IMR-90 (cell line): Measurements from ENCODE around the gene NEURL1. TPM values are rescaled to one million over a fixed set of nuclear protein-coding genes. Genes with fewer than 3 reads are reported as not detected.

Experiments
- ATAC-seq: fragments of 200-7000 bp; cut with Tn5 transposase; 2 replicates; pipeline ENCODE4 v1.9.1; 2020; ENCODE audit warnings: low read depth, mild to moderate bottlenecking, moderate library complexity
- BruUV-seq: library from RNA; stranded (reverse); fragments of 400-500 nt; replicated peaks from 2 replicates; lab custom pipeline; 2021; lab: Mats Ljungman, UMichigan
- CTCF ChIA-PET: fragments of 300-600 bp; formaldehyde crosslinking; extraction: SDS; loops from one replicate; lab custom pipeline; 2021; ENCODE audit warnings: antibody characterized with exemption; lab: Yijun Ruan, JAX
- POLR2A ChIA-PET: fragments of 300-600 bp; sonication (Branson Sonifier 250); formaldehyde crosslinking; loops from one replicate; lab custom pipeline; 2022; ENCODE audit warnings: antibody characterized with exemption; ENCODE audit not compliant: unreplicated experiment; lab: Charles Lee
- DNase-seq: peaks from one replicate; pipeline ENCODE4 v3.0.0; 2013
- H2AFZ ChIP-seq: replicated peaks from 2 replicates; pipeline ENCODE3; 2013; ENCODE audit warnings: low read length, mild to moderate bottlenecking; ENCODE audit not compliant: poor library complexity
- H2AK5ac ChIP-seq: 2 replicates; pipeline ENCODE4 v1.6.1; 2013; ENCODE audit warnings: low read depth, low read length, inconsistent platforms
- H2AK9ac ChIP-seq: replicated peaks from 2 replicates; pipeline ENCODE3; 2013; ENCODE audit warnings: mild to moderate bottlenecking, low read depth, low read length, moderate library complexity; ENCODE audit not compliant: poor library complexity
- H2BK120ac ChIP-seq: 2 replicates; pipeline ENCODE4 v1.6.1; 2013; ENCODE audit warnings: low read depth, low read length, inconsistent platforms
- H2BK15ac ChIP-seq: 3 replicates; pipeline ENCODE4 v1.6.1; 2013; ENCODE audit warnings: low read depth, low read length, inconsistent platforms
- H2BK20ac ChIP-seq: 2 replicates; pipeline ENCODE4 v1.6.1; 2013; ENCODE audit warnings: low read depth, mild to moderate bottlenecking, inconsistent platforms, low read length, moderate library complexity
- H2BK5ac ChIP-seq: 2 replicates; pipeline ENCODE4 v1.6.1; 2013; ENCODE audit warnings: mild to moderate bottlenecking, low read depth, low read length, inconsistent platforms; ENCODE audit not compliant: poor library complexity, severe bottlenecking
- H3K14ac ChIP-seq: replicated peaks from 2 replicates; pipeline ENCODE4 v1.6.1; 2013; ENCODE audit warnings: low read depth, low read length, inconsistent platforms
- H3K18ac ChIP-seq: 2 replicates; pipeline ENCODE4 v1.6.1; 2013; ENCODE audit warnings: low read depth, low read length, control low read depth
- H3K23ac ChIP-seq: 2 replicates; pipeline ENCODE4 v1.6.1; 2013; ENCODE audit warnings: low read depth, low read length, inconsistent platforms
- H3K27ac ChIP-seq: 2 replicates; pipeline ENCODE4 v1.5.1; 2013; ENCODE audit warnings: mild to moderate bottlenecking, control low read depth, low read length; ENCODE audit not compliant: insufficient read depth
- H3K27me3 ChIP-seq: 2 replicates; pipeline ENCODE4 v1.6.1; 2013; ENCODE audit warnings: low read length; ENCODE audit not compliant: control insufficient read depth, insufficient read depth
- H3K36me3 ChIP-seq: 2 replicates; pipeline ENCODE4 v1.6.1; 2013; ENCODE audit warnings: low read length, mixed read lengths; ENCODE audit not compliant: control insufficient read depth, insufficient read depth
- H3K4ac ChIP-seq: 2 replicates; pipeline ENCODE4 v1.6.1; 2013; ENCODE audit warnings: low read depth, low read length, inconsistent platforms
- H3K4me1 ChIP-seq: 2 replicates; pipeline ENCODE4 v1.6.1; 2013; ENCODE audit warnings: low read length, mixed read lengths; ENCODE audit not compliant: control insufficient read depth, insufficient read depth
- H3K4me2 ChIP-seq: 2 replicates; pipeline ENCODE4 v1.6.1; 2013; ENCODE audit warnings: low read depth, mild to moderate bottlenecking, control low read depth, low read length, moderate library complexity
- H3K4me3 ChIP-seq: 2 replicates; pipeline ENCODE4 v1.5.1; 2013; ENCODE audit warnings: low read depth, mild to moderate bottlenecking, control low read depth, low read length, moderate library complexity; ENCODE audit not compliant: insufficient read depth
- H3K56ac ChIP-seq: 2 replicates; pipeline ENCODE4 v1.6.1; 2013; ENCODE audit warnings: low read length, inconsistent platforms; ENCODE audit not compliant: insufficient read depth; ENCODE audit errors: extremely low read depth
- H3K79me1 ChIP-seq, 2 experiments: 2 replicates each; pipeline ENCODE4 v1.6.1; 2013; ENCODE audit warnings: low read length in 2 of 2, inconsistent platforms in 1 of 2, low read depth in 1 of 2
- H3K9ac ChIP-seq: 2 replicates; pipeline ENCODE4 v1.6.1; 2013; ENCODE audit warnings: low read depth, low read length, control low read depth
- H3K9me1 ChIP-seq: 2 replicates; pipeline ENCODE4 v1.6.1; 2013; ENCODE audit warnings: low read length, inconsistent platforms; ENCODE audit not compliant: insufficient read depth
- H3K9me3 ChIP-seq: 2 replicates; pipeline ENCODE4 v1.6.1; 2013; ENCODE audit warnings: low read length; ENCODE audit not compliant: control insufficient read depth, insufficient read depth
- H4K20me1 ChIP-seq: 2 replicates; pipeline ENCODE4 v1.6.1; 2013; ENCODE audit warnings: low read length, inconsistent platforms; ENCODE audit not compliant: insufficient read depth
- H4K5ac ChIP-seq: 2 replicates; pipeline ENCODE4 v1.6.1; 2013; ENCODE audit warnings: mild to moderate bottlenecking, low read depth, low read length, control low read depth
- H4K8ac ChIP-seq, 2 experiments: 2 replicates each; pipeline ENCODE4 v1.6.1; 2013; ENCODE audit warnings: low read depth in 2 of 2, low read length in 2 of 2, control low read depth in 1 of 2, inconsistent platforms in 1 of 2
- H4K91ac ChIP-seq: 2 replicates; pipeline ENCODE4 v1.6.1; 2013; ENCODE audit warnings: low read depth, low read length, inconsistent platforms; ENCODE audit not compliant: insufficient read depth
- BHLHE40 ChIP-seq: fragments of 150-350 bp; IDR thresholded peaks from 2 replicates; pipeline ENCODE4 v1.6.1; 2016; ENCODE audit warnings: mild to moderate bottlenecking, low read depth, low read length
- CHD1 ChIP-seq: IDR thresholded peaks from 2 replicates; pipeline ENCODE4 v1.6.1; 2012; ENCODE audit warnings: low read depth, low read length, improper control_type of control experiment
- FOS ChIP-seq: fragments of 150-350 bp; IDR thresholded peaks from 2 replicates; pipeline ENCODE4 v1.6.1; 2016; ENCODE audit warnings: low read depth, low read length
- MAZ ChIP-seq: IDR thresholded peaks from 2 replicates; pipeline ENCODE4 v1.6.1; 2012; ENCODE audit warnings: low read depth, mild to moderate bottlenecking, low read length, improper control_type of control experiment, moderate library complexity, borderline replicate concordance
- MXI1 ChIP-seq: IDR thresholded peaks from 2 replicates; pipeline ENCODE4 v1.6.1; 2012; ENCODE audit warnings: low read depth, mild to moderate bottlenecking, low read length, moderate library complexity, borderline replicate concordance
- NFE2L2 ChIP-seq: fragments of 150-350 bp; IDR thresholded peaks from 2 replicates; pipeline ENCODE4 v1.6.1; 2016; ENCODE audit warnings: low read depth, mild to moderate bottlenecking, low read length
- POLR2A ChIP-seq: IDR thresholded peaks from 2 replicates; pipeline ENCODE4 v1.6.1; 2012; ENCODE audit warnings: mild to moderate bottlenecking, low read depth, low read length
- RAD21 ChIP-seq: IDR thresholded peaks from 2 replicates; pipeline ENCODE4 v1.6.1; 2012; ENCODE audit warnings: low read length, improper control_type of control experiment
- RCOR1 ChIP-seq: IDR thresholded peaks from 2 replicates; pipeline ENCODE4 v1.6.1; 2012; ENCODE audit warnings: mild to moderate bottlenecking, low read length, improper control_type of control experiment; ENCODE audit not compliant: insufficient replicate concordance
- RFX5 ChIP-seq: IDR thresholded peaks from 2 replicates; pipeline ENCODE4 v1.8.0; 2012; ENCODE audit warnings: low read depth, mild to moderate bottlenecking, low read length, moderate library complexity
- SMC3 ChIP-seq: fragments of 150-350 bp; IDR thresholded peaks from 2 replicates; pipeline ENCODE4 v1.6.1; 2016; ENCODE audit warnings: low read depth, mild to moderate bottlenecking, antibody characterized with exemption, low read length, moderate library complexity
- dilution Hi-C: fragments of 300-500 bp; cut with HindIII; formaldehyde crosslinking; loops from one replicate; pipeline ENCODE4 v1.14.3; 2018; ENCODE audit warnings: low sequenced_read_pairs; ENCODE audit not compliant: unreplicated experiment
- in situ Hi-C: fragments of 300-500 bp; cut with MboI; formaldehyde crosslinking; loops from 3 replicates; pipeline ENCODE4 v1.14.3; 2019; ENCODE audit warnings: low sequenced_read_pairs, inconsistent platforms, mixed read lengths
- intact Hi-C: fragments of 100-400 bp; cut with micrococcal nuclease; formaldehyde crosslinking; loops from 2 replicates; pipeline ENCODE4 v1.10.0; 2022
- polyA plus RNA-seq, 3 experiments: library from polyadenylated mRNA; depleted of rRNA; stranded (reverse); fragments of >200 nt; gene quantifications; 2 replicates each; pipeline ENCODE4 v1.2.3, GENCODE V29; 2012; ENCODE audit warnings: low replicate concordance in 1 of 3
- total RNA-seq: library from RNA; depleted of rRNA; stranded (reverse); fragments of >200 nt; gene quantifications from 2 replicates; pipeline ENCODE4 v1.2.3, GENCODE V29; 2012
- TF ChIP-seq, protein P1 (sequence below): conservative IDR thresholded peaks from 2 replicates; pipeline ENCODE4 v1.5.1; 2012; ENCODE audit warnings: mild to moderate bottlenecking, low read depth, low read length, improper control_type of control experiment
- TF ChIP-seq, protein P2 (sequence below): fragments of 150-350 bp; IDR thresholded peaks from 2 replicates; pipeline ENCODE4 v1.6.1; 2017; ENCODE audit warnings: mild to moderate bottlenecking, antibody characterized with exemption, low read length, low read depth

Gene NEURL1
- total and polyA plus RNA-seq, 2 of the 4 experiments (the other 2 are of a cell fraction), result 0.36 to 0.82 TPM

DNA sequence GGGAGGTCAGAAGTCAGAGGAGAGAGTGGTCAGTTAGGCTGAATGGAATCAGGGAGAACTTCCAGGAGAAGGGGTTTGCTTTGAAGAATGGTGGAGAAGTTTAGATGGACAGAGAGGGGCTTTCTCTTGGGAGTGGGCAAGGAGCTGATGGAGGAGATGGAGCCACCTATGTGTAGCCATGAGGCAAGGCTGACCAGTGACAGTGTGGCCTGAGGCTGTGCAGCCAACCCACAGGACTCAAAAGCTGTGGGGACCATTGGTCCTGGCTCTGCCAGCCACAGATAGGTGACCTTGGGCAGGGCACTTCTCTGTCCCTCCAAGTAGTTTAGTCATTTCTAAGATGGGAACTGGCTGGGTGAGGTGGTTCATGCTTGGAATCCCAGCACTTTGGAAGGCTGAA, 18.7 kb downstream of the NEURL1 start:
- H2BK120ac ChIP-seq, result no peak overlapping the region
- peaks cover 11% of the 10 kb centered on the region; the same call in 1 of the 2 replicates for H4K20me1 ChIP-seq
- no peak for DNase-seq
- H3K14ac ChIP-seq, result no peak overlapping the region
- no peaks in the 10 kb centered on the region for H3K79me1 ChIP-seq
- no peak overlapping the region for H4K5ac ChIP-seq
- no peak overlapping the region for H2BK5ac ChIP-seq
- no peak overlapping the region for H2BK20ac ChIP-seq
- no peak overlapping the region for H3K27ac ChIP-seq
- H3K9me1 ChIP-seq, result no peaks in the 10 kb centered on the region
- no peak overlapping the region for H2BK15ac ChIP-seq
- no peak overlapping the region for H3K18ac ChIP-seq
- H3K4me2 ChIP-seq, result no peak overlapping the region
- H4K8ac ChIP-seq, result no peak overlapping the region
- POLR2A ChIA-PET, result no interaction called here
- in situ Hi-C loops, result no loop called here
- no peak overlapping the region for H4K91ac ChIP-seq
- TF ChIP-seq, protein P1, sequence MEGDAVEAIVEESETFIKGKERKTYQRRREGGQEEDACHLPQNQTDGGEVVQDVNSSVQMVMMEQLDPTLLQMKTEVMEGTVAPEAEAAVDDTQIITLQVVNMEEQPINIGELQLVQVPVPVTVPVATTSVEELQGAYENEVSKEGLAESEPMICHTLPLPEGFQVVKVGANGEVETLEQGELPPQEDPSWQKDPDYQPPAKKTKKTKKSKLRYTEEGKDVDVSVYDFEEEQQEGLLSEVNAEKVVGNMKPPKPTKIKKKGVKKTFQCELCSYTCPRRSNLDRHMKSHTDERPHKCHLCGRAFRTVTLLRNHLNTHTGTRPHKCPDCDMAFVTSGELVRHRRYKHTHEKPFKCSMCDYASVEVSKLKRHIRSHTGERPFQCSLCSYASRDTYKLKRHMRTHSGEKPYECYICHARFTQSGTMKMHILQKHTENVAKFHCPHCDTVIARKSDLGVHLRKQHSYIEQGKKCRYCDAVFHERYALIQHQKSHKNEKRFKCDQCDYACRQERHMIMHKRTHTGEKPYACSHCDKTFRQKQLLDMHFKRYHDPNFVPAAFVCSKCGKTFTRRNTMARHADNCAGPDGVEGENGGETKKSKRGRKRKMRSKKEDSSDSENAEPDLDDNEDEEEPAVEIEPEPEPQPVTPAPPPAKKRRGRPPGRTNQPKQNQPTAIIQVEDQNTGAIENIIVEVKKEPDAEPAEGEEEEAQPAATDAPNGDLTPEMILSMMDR, result no peak
- TF ChIP-seq, protein P2, sequence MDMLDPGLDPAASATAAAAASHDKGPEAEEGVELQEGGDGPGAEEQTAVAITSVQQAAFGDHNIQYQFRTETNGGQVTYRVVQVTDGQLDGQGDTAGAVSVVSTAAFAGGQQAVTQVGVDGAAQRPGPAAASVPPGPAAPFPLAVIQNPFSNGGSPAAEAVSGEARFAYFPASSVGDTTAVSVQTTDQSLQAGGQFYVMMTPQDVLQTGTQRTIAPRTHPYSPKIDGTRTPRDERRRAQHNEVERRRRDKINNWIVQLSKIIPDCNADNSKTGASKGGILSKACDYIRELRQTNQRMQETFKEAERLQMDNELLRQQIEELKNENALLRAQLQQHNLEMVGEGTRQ, result no peak
- TF ChIP-seq CHD1 (no peak), POLR2A (no peak), RAD21 (no peak), SMC3 (no peak), NFE2L2 (no peak), RFX5 (no peak), MXI1 (no peak), BHLHE40 (no peak), FOS (no peak), MAZ (no peak), RCOR1 (no peak)
- H2AK5ac ChIP-seq, result no peak overlapping the region
- H3K4ac ChIP-seq, result no peak overlapping the region
- H2AFZ ChIP-seq, result peak overlapping the region; percentile 32
- no peak overlapping the region for H3K4me3 ChIP-seq
- H3K9ac ChIP-seq, result no peak overlapping the region
- intact Hi-C loops, result no loop called here
- H3K36me3 ChIP-seq, result no peaks in the 10 kb centered on the region
- ATAC-seq, result no peak
- no TSS peak for BruUV-seq
- H2AK9ac ChIP-seq, result no peak overlapping the region
- H3K27me3 ChIP-seq, result peaks cover 61% of the 10 kb centered on the region
- H3K56ac ChIP-seq, result no peak overlapping the region
- H3K23ac ChIP-seq, result no peak overlapping the region
- peaks cover 2% of the 10 kb centered on the region; the same call in 1 of the 2 replicates for H3K9me3 ChIP-seq
- peaks cover 4% of the 10 kb centered on the region; the same call in 1 of the 2 replicates for H3K4me1 ChIP-seq
- CTCF ChIA-PET, result no interaction called here
- dilution Hi-C loops, result no loop called here
